Endothelial cell of umbilical vein (primary cell): Measurements from ENCODE around the gene ZBED4. TPM values are rescaled to one million over a fixed set of nuclear protein-coding genes. Genes with fewer than 3 reads are reported as not detected.

Experiments used
- BruUV-seq: library from RNA; stranded (reverse); fragments of 400-500 nt; replicated peaks from 2 replicates; lab custom pipeline; 2021; lab: Mats Ljungman, UMichigan
- CTCF ChIA-PET: fragments of 300-600, 350-600 bp; sonication (Branson Sonifier 250); formaldehyde crosslinking; loops from one replicate; lab custom pipeline; 2021; ENCODE audit warnings: antibody characterized with exemption, inconsistent platforms; lab: Charles Lee
- POLR2A ChIA-PET: fragments of 300-600, 350-600 bp; sonication (Branson Sonifier 250); formaldehyde crosslinking; loops from one replicate; lab custom pipeline; 2021; ENCODE audit warnings: antibody characterized with exemption, inconsistent platforms; lab: Charles Lee
- DNase-seq: peaks from one replicate; pipeline ENCODE4 v3.0.0-alpha.2; 2011; ENCODE audit warnings: low read depth, low spot score
- FAIRE-seq: peaks from 2 replicates; lab custom pipeline; 2011; peaks lifted over from hg19 to GRCh38; lab: Jason Lieb, UNC
- H2AFZ ChIP-seq: 2 replicates; pipeline ENCODE4 v1.6.0; 2012; ENCODE audit warnings: low read depth, low read length, control low read depth, inconsistent platforms
- H3K27ac ChIP-seq: 2 replicates; pipeline ENCODE4 v1.5.1; 2011; ENCODE audit warnings: low read depth, mild to moderate bottlenecking, control low read depth, low read length, moderate library complexity; ENCODE audit not compliant: insufficient read depth
- H3K27me3 ChIP-seq, 2 experiments: 2 replicates each; pipeline versions ENCODE4 v1.6.0 to v1.6.1; 2011; ENCODE audit warnings: low read length in 2 of 2, mixed read lengths in 1 of 2; ENCODE audit not compliant: control insufficient read depth in 2 of 2, insufficient read depth in 2 of 2
- H3K36me3 ChIP-seq, 2 experiments: 2 replicates in 1 of 2; 3 replicates in 1 of 2; pipeline ENCODE4 v1.5.1; 2011; ENCODE audit warnings: low read length in 2 of 2, mild to moderate bottlenecking in 1 of 2, moderate library complexity in 1 of 2; ENCODE audit not compliant: control insufficient read depth in 2 of 2, insufficient read depth in 2 of 2; ENCODE audit errors: extremely low read depth in 1 of 2
- H3K4me1 ChIP-seq: 3 replicates; pipeline ENCODE4 v1.5.1; 2011; ENCODE audit warnings: mild to moderate bottlenecking, low read length; ENCODE audit not compliant: control insufficient read depth, insufficient read depth; ENCODE audit errors: extremely low read depth
- H3K4me2 ChIP-seq: 2 replicates; pipeline ENCODE4 v1.6.1; 2011; ENCODE audit warnings: low read length, control low read depth, mixed read lengths; ENCODE audit not compliant: insufficient read depth
- H3K4me3 ChIP-seq, 3 experiments: fragments of 200-600 bp in 1 of 3; sonication (generic), shearing (Covaris generic) in 1 of 3; replicated peaks in 1 of 3; 2 replicates each; pipeline ENCODE4 v1.5.1; 2011 to 2016; ENCODE audit warnings: control low read depth in 3 of 3, low read length in 3 of 3, mild to moderate bottlenecking in 2 of 3, inconsistent platforms in 1 of 3, low read depth in 1 of 3, moderate library complexity in 1 of 3; ENCODE audit not compliant: insufficient read depth in 1 of 3
- H3K79me2 ChIP-seq: 2 replicates; pipeline ENCODE4 v1.6.0; 2012; ENCODE audit warnings: low read length, inconsistent platforms; ENCODE audit not compliant: control insufficient read depth, insufficient read depth
- H3K9ac ChIP-seq: replicated peaks from 2 replicates; pipeline ENCODE3; 2011; ENCODE audit warnings: low read length, control low read depth; ENCODE audit not compliant: insufficient read depth; ENCODE audit errors: extremely low read depth
- H3K9me1 ChIP-seq: replicated peaks from 3 replicates; pipeline ENCODE4 v1.6.0; 2011; ENCODE audit warnings: mild to moderate bottlenecking, low read length; ENCODE audit not compliant: control insufficient read depth, insufficient read depth; ENCODE audit errors: extremely low read depth
- H3K9me3 ChIP-seq: replicated peaks from 2 replicates; pipeline ENCODE4 v1.5.1; 2012; ENCODE audit warnings: low read length, inconsistent platforms; ENCODE audit not compliant: control insufficient read depth, insufficient read depth
- H4K20me1 ChIP-seq: replicated peaks from 2 replicates; pipeline ENCODE3; 2011; ENCODE audit warnings: mild to moderate bottlenecking, low read length; ENCODE audit not compliant: control insufficient read depth, insufficient read depth; ENCODE audit errors: extremely low read depth
- EZH2 ChIP-seq: IDR thresholded peaks from 2 replicates; pipeline ENCODE4 v1.6.1; 2012; ENCODE audit warnings: borderline replicate concordance, low read depth, mild to moderate bottlenecking, moderate library complexity, low read length, inconsistent platforms; ENCODE audit not compliant: severe bottlenecking
- FOS ChIP-seq: IDR thresholded peaks from 2 replicates; pipeline ENCODE4 v1.6.1; 2011; ENCODE audit warnings: mild to moderate bottlenecking, low read length, moderate library complexity, borderline replicate concordance; ENCODE audit not compliant: insufficient read depth
- GATA2 ChIP-seq: IDR thresholded peaks from 2 replicates; pipeline ENCODE4 v1.7.0; 2011; ENCODE audit warnings: low read depth, mild to moderate bottlenecking, moderate library complexity, mixed read lengths, low read length; ENCODE audit not compliant: insufficient read length, insufficient read depth
- JUN ChIP-seq: IDR thresholded peaks from 2 replicates; pipeline ENCODE4 v1.6.1; 2011; ENCODE audit warnings: borderline replicate concordance, low read depth; ENCODE audit not compliant: insufficient read length, insufficient read depth
- MYC ChIP-seq: IDR thresholded peaks from one replicate; pipeline ENCODE4 v1.6.1; 2011; ENCODE audit warnings: mild to moderate bottlenecking, low read depth, low read length
- POLR2A ChIP-seq: IDR thresholded peaks from 2 replicates; pipeline ENCODE4 v1.6.1; 2012; ENCODE audit warnings: low read depth, mild to moderate bottlenecking, control low read depth, low read length
- POLR2AphosphoS5 ChIP-seq: IDR thresholded peaks from 2 replicates; pipeline ENCODE4 v1.6.1; 2012; ENCODE audit warnings: low read depth, mild to moderate bottlenecking, control low read depth, low read length, moderate library complexity; ENCODE audit not compliant: insufficient read depth
- dilution Hi-C: fragments of 300-500 bp; cut with MboI; formaldehyde crosslinking; loops from one replicate; pipeline ENCODE4 v1.15.0; 2019; ENCODE audit warnings: low sequenced_read_pairs; ENCODE audit not compliant: extremely low pct_ligation_motif_present
- intact Hi-C: fragments of 100-400 bp; cut with micrococcal nuclease; formaldehyde crosslinking; loops from one replicate; pipeline ENCODE4 v1.10.0; 2022
- polyA plus RNA-seq, 4 experiments: library from polyadenylated mRNA; depleted of rRNA in 3 of 4; stranded (reverse) in 3 of 4; unstranded in 1 of 4; fragments of >200 nt; gene quantifications; 2 replicates each; pipeline versions ENCODE4 v1.2.1 to v1.2.3, GENCODE V29; 2011 to 2012; ENCODE audit warnings: missing spikeins in 1 of 4
- total RNA-seq: library from RNA; stranded (reverse); gene quantifications from 2 replicates; pipeline ENCODE4 v1.2.3, GENCODE V29; 2021
- TF ChIP-seq, protein P1 (sequence below): IDR thresholded peaks from 2 replicates; pipeline ENCODE4 v1.6.1; 2011; ENCODE audit not compliant: insufficient read depth, insufficient read length
- TF ChIP-seq, protein P2 (sequence below), 2 donors: IDR thresholded peaks; 1 replicate in 1 of 2; 2 replicates in 1 of 2; pipeline ENCODE4 v1.5.1; 2011; ENCODE audit warnings: low read length in 2 of 2, mild to moderate bottlenecking in 2 of 2, moderate library complexity in 2 of 2, control low read depth in 1 of 2, inconsistent platforms in 1 of 2, low read depth in 1 of 2; ENCODE audit not compliant: insufficient read depth in 1 of 2; ENCODE audit errors: extremely low read depth in 1 of 2

ZBED4 gene
- total and polyA plus RNA-seq, 2 donors (not counting 3 experiments of a cell fraction or from before 2014, with no cell fraction given) = 8.6 to 18.2 TPM

DNA sequence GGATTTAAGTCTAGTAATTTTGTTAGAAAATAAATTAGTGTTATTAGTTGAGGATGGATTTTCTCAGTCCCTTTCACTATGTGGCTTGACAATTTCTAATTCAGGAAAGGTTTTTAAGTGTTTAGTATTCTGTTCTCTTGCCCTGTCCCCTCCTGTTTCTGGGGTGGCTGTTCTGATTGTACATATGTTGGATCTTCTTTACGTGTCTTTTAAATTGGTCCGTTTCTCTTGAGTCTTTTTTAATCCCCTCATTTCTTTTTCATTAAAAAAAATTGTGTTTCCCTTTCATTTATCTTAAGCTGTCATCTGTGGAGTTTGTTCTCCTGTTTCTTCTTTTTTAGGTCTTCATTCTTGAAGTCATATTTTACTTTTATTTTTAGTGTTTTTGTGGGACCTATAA, 12.5 kb downstream of the ZBED4 start:
- Histone ChIP-seq H2AFZ (no peak overlapping the region), H3K9ac (no peak overlapping the region), H3K4me1 (no peaks in the 10 kb centered on the region), H3K9me3 (no peaks in the 10 kb centered on the region), H3K27ac (no peak overlapping the region), H4K20me1 (peaks cover 3% of the 10 kb centered on the region), H3K36me3 (no peaks in the 10 kb centered on the region), H3K27me3 (no peaks in the 10 kb centered on the region), H3K4me2 (no peak overlapping the region), H3K79me2 (peaks cover 97% of the 10 kb centered on the region), H3K9me1 (no peaks in the 10 kb centered on the region), H3K4me3 (no peak overlapping the region)
- intact Hi-C loops (no loop called here), dilution Hi-C loops (no loop called here)
- CTCF ChIA-PET = no interaction called here
- BruUV-seq = no TSS peak
- FAIRE-seq = no peak
- TF ChIP-seq JUN (no peak), POLR2AphosphoS5 (no peak), MYC (no peak), POLR2A (no peak), FOS (no peak)
- TF ChIP-seq, protein P1, sequence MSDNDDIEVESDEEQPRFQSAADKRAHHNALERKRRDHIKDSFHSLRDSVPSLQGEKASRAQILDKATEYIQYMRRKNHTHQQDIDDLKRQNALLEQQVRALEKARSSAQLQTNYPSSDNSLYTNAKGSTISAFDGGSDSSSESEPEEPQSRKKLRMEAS = no peak
- TF ChIP-seq, protein P2, sequence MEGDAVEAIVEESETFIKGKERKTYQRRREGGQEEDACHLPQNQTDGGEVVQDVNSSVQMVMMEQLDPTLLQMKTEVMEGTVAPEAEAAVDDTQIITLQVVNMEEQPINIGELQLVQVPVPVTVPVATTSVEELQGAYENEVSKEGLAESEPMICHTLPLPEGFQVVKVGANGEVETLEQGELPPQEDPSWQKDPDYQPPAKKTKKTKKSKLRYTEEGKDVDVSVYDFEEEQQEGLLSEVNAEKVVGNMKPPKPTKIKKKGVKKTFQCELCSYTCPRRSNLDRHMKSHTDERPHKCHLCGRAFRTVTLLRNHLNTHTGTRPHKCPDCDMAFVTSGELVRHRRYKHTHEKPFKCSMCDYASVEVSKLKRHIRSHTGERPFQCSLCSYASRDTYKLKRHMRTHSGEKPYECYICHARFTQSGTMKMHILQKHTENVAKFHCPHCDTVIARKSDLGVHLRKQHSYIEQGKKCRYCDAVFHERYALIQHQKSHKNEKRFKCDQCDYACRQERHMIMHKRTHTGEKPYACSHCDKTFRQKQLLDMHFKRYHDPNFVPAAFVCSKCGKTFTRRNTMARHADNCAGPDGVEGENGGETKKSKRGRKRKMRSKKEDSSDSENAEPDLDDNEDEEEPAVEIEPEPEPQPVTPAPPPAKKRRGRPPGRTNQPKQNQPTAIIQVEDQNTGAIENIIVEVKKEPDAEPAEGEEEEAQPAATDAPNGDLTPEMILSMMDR (IDR thresholded peaks at IDR 0.05; ENCODE audit: extremely low read depth in 1 of 2, insufficient read depth in 1 of 2, low read depth in 1 of 2, low read length in 2 of 2) = no peak
- no peak for DNase-seq
- POLR2A ChIA-PET = no interaction called here

DNA sequence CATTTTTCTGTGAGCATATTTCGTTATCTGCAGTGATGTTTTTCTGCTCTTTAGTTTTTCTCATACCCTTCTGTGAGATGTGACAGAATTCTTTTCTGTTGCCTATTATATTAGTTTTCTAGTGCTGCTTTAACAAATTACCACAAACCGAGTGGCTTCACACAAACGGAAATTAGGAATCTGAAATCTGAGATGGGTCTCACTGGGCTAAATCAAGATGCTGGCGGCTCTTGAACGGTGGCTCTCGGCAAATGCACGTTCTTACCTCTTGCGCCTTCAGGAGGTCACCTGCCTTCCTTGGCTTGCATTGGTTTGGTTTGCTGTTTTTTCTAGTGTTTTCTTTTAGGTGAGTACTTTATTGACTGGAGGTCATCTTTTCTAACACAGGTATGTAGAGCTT, 13.0 kb downstream of the ZBED4 start:
- H3K79me2 ChIP-seq = peaks cover 97% of the 10 kb centered on the region
- FAIRE-seq (no peak), DNase-seq (no peak)
- H3K9me1 ChIP-seq = no peaks in the 10 kb centered on the region
- no TSS peak for BruUV-seq
- H3K27ac ChIP-seq = no peak overlapping the region
- H3K4me3 ChIP-seq = no peak overlapping the region
- TF ChIP-seq POLR2AphosphoS5 = no peak
- TF ChIP-seq, protein P2 (IDR thresholded peaks at IDR 0.05; ENCODE audit: extremely low read depth in 1 of 2, insufficient read depth in 1 of 2, low read depth in 1 of 2, low read length in 2 of 2) = no peak
- TF ChIP-seq JUN = no peak
- no peak for TF ChIP-seq POLR2A
- TF ChIP-seq MYC = no peak
- TF ChIP-seq GATA2 = no peak
- no peak for TF ChIP-seq EZH2
- TF ChIP-seq FOS = no peak
- TF ChIP-seq, protein P1 = no peak
- H3K4me1 ChIP-seq = no peaks in the 10 kb centered on the region
- H4K20me1 ChIP-seq = peaks cover 6% of the 10 kb centered on the region
- ChIA-PET CTCF (no interaction called here), POLR2A (no interaction called here)
- intact Hi-C loops = no loop called here
- H3K9ac ChIP-seq = no peak overlapping the region
- no peak overlapping the region for H2AFZ ChIP-seq
- no peaks in the 10 kb centered on the region for H3K9me3 ChIP-seq
- dilution Hi-C loops = no loop called here
- no peak overlapping the region for H3K4me2 ChIP-seq
- no peaks in the 10 kb centered on the region for H3K27me3 ChIP-seq
- H3K36me3 ChIP-seq = no peaks in the 10 kb centered on the region
